HG03378 (cell line): ENCODE results near the gene UBE2E3.

Experiments used
- ATAC-seq: cut with Tn5 transposase; IDR thresholded peaks from one replicate; pipeline ENCODE4 v1.9.1; 2021; ENCODE audit warnings: mild to moderate bottlenecking, moderate library complexity; ENCODE audit not compliant: unreplicated experiment

The UBE2E3 gene

GRCh38 chr2:180978903-180979748 is 1.3 kb upstream of the UBE2E3 start:
- no peak for ATAC-seq

GRCh38 chr2:180979749-180980105 is 678 bp upstream of the UBE2E3 start:
- ATAC-seq = no peak

GRCh38 chr2:180980943-180981911 is 822 bp downstream of the UBE2E3 start:
- no peak for ATAC-seq

- peak; percentile 69 for ATAC-seq
Measured at GRCh38 chr2:180983468-180984242, 3.2 kb downstream of the UBE2E3 start.

- ATAC-seq = no peak
Measured at GRCh38 chr2:180985771-180986395, 5.5 kb downstream of the UBE2E3 start.

GRCh38 chr2:180987146-180987545 is 6.7 kb downstream of the UBE2E3 start:
- ATAC-seq = no peak

- no peak for ATAC-seq
Measured at GRCh38 chr2:180990337-180990736, 9.9 kb downstream of the UBE2E3 start.

- ATAC-seq = no peak
Measured at GRCh38 chr2:180990794-180991193, 10.4 kb downstream of the UBE2E3 start.

GRCh38 chr2:180991361-180991760 is 11.0 kb downstream of the UBE2E3 start:
- no peak for ATAC-seq

GRCh38 chr2:180991820-180992219 is 11.4 kb downstream of the UBE2E3 start:
- ATAC-seq = peak; percentile 84

- ATAC-seq = no peak
Measured at GRCh38 chr2:180992994-180993393, 12.6 kb downstream of the UBE2E3 start.

GRCh38 chr2:180999274-180999964 is 19.0 kb downstream of the UBE2E3 start:
- ATAC-seq = no peak

GRCh38 chr2:181004647-181005325 is 24.4 kb downstream of the UBE2E3 start:
- ATAC-seq = no peak

- ATAC-seq = no peak
Measured at GRCh38 chr2:181005326-181005655, 24.9 kb downstream of the UBE2E3 start.

GRCh38 chr2:181005809-181006208 is 25.4 kb downstream of the UBE2E3 start:
- no peak for ATAC-seq

- ATAC-seq = no peak
Measured at GRCh38 chr2:181007086-181007837, 26.9 kb downstream of the UBE2E3 start.

- ATAC-seq = no peak
Measured at GRCh38 chr2:181008407-181008806, 28.0 kb downstream of the UBE2E3 start.

- ATAC-seq = no peak
Measured at GRCh38 chr2:181021199-181021789, 40.9 kb downstream of the UBE2E3 start.
